HTERT RPE-1 (cell line): Measurements from ENCODE around the gene IL22RA1.

ENCODE experiments used
- in situ Hi-C: fragments of 300-500 bp; cut with MboI; formaldehyde crosslinking; loops from 4 replicates; pipeline ENCODE4 v1.14.3; 2020; ENCODE audit warnings: low sequenced_read_pairs

Gene IL22RA1

DNA sequence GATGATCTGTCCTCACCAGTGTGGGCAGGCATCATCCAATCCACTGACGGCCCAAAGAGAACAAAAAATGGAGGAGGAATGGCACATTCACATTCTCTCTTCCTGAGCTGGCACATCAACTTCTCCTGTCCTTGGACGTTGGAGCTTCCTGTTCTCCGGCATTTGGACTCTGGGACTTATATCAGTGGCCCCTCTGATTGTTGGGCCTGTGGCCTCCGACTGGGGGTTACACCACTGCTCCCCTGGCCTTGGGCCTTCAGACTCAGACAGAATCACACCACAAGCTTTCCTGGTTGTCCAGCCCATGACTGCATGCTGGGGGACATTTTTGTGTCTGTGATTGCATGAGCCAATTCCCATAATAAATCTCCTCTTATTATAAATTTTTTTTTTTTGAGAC, 24.1 kb upstream of the IL22RA1 start:
- in situ Hi-C loops = no loop called here

DNA sequence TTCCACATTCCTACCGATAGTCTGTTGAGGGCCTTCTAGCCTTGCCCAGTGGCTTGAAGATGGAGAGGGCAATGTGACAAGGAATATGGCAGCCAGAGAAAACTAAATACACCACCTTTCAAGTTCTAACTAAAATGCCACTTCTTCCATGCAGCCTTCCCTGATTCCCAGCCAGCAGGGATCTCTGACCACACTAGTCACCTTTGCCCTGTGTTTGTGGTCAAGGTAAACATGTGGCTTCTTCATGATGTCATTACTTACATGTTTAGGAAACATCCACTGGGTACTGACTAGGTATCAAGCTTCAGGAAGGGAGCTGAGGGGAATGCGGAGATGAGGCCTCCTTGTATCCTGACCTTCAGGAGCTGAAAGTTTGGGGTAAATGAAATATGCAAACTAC, 22.6 kb upstream of the IL22RA1 start:
- in situ Hi-C loops = no loop called here

DNA sequence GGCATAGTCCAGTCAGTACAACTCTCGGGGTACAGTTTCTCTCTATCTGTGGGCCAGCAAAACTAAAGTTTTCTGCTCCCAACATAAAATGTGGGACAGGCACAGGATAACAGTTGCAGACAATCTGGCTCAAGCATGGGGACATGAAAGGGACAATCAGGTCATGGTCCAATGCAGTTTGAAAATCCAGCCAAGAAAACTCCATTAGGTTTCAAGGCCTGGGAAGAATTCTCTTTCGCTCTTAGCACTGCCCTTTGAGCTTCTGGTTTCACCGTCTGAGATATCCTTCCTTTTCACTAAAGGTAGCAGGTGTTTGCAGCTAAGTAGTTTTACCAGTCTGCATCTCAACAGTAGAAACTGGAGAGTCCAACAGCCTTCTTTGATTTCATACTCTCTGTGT, 21.1 kb upstream of the IL22RA1 start:
- in situ Hi-C loops = no loop called here

DNA sequence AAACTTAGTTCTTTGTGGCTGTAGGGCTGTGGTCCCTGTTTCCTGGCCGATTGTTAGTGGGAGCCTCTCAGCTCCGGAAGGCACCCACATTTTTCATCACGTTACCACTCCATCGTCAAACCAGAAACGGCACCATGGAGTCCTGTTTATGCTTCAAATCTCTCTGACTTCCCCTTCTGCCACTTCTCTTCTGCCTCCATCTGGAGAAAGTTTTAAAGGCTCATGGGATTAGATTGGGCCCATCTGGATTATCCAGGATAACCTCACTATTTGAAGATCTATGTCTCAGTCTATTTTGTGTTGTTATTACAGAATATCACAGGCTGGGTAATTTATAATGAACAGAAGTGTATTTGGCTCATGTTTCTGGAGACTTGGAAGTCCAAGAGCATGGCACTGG, 19.3 kb upstream of the IL22RA1 start:
- in situ Hi-C loops = no loop called here

DNA sequence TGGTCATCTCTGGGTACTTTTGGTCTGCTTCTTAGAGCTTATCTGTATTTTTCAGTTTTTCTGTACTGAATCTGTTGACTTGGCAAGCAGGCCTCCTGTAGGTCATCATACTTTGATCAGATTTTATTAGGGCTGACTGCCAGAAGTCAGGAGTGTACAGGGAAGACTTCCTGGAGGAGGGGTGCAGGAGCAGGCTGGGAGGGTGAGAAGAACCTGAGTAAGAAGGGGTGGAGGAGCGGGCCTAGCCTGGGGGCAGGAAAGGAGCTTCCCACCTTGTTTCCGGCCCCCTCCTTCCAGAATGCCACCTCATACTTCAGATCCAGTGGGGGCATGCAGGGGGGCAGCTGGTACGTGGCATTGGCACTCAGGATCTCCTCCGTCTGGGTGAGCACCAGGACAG, 18.3 kb upstream of the IL22RA1 start:
- in situ Hi-C loops = no loop called here

DNA sequence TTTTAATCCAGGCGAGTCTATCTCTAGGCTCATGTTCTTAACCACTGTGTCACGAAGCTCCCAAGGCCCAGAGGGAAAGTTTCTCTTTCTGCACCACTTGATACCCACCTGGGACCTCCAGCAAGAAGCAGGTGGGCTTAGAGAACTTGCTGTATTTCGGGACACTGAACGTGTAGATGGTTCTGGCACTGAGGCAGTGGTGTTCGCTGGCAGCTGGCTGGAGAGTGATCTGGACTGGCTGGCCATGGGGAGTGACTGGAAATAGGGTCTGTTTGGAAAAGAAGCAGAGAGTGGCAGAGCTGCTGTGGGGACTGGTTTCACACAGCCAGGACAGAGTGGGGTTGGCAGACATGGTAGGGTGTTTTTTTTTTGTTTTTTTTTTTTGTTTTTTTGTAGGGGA, 16.4 kb upstream of the IL22RA1 start:
- in situ Hi-C loops = no loop called here

DNA sequence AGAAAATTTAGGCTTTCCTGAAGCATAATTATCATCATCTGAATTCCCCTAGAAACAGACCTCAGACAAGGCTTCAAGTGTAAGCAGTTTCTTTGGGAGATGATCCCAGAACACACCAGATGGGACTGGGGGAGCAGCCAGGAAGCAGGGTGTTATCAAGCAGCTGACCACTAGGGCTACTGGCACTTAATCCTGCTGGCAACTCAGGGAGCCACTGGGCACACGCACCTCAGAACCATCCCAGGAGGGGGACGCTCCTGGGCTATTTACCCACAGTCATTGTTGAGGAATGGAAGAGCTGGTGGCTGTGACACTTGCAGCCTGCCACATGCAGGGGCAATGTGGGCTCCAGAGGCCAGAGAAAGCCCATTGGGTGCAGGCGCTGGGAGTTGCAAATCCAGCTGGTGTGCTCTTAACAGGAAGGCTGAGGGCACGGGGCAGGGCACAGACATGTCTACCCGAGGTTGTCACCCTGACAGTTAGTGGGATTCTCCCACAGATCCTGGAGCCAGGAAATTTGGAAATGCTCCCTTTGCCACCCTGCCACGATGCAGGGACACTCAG, 15.1 kb upstream of the IL22RA1 start:
- in situ Hi-C loops = no loop called here

DNA sequence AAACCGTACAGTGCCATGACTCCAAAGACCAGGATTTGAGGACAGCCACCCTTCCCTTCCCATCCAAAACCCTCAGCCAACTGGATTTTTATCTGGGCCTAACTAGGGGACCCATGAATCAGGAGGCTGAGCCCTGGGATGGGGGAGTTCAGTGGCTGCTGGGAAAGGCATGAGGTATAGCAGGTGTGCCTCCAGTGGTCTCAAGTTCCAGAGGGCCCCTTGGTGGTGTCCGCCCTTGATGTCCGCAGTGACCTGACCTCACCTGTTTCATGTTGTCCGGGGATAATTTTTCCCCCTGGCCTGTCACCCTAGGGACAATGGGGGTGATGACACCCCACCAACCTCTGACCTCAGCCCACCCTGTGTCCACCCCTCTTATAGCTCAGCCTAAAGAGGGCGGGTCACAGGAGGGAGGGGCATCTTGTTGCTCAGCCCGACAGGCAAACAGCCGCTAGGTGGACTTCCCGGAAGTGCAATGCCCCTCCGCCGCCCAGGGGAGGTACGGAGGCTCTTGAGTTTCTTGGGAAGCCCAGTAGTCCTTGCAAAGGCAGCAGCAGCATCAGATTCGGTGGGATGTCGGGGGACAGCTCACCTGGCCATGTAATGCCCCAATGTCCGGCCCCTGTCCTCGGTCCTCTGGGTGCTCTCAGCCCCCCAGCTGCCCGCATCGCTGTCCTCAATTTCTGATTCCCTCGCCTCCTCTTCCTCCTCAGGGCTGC, 13.8 kb upstream of the IL22RA1 start:
- in situ Hi-C loops = no loop called here

DNA sequence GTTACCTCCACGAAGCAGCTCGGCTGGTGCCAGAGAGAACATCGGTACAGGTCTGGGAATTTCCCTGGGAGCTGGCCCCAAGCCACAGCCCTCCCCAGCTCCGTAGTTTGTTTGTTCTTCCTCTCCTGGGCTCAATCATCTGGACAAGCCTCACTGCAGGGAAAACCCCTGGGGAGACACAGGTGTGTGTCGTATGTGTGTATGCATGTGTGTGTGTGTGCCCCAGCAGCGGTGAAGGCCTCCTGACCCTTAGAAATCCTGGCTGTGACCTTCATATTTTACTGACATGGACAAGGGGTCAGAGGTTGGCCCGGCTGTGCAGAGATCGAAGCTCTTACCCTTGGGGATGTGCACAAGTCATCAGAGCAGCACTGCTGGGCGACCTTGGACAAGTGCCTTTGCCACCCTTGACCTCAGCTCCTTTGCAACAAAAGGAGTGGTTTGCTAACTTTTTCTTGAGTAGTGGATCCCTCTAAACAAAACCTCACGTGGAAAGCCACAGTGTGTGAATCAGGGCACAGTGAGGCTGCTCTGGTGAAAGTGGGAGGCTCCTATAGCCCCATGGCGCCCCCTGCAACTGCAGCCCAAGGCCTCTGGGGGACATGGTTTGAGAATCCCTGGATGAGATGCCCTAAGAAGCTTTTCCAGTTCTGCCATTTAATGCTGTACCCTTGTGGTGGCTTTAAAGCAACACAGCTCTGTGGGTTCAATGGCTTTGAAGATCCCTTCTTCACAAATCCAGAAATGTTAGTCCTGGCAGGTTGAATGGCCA, 12.3 kb upstream of the IL22RA1 start:
- in situ Hi-C loops = no loop called here

DNA sequence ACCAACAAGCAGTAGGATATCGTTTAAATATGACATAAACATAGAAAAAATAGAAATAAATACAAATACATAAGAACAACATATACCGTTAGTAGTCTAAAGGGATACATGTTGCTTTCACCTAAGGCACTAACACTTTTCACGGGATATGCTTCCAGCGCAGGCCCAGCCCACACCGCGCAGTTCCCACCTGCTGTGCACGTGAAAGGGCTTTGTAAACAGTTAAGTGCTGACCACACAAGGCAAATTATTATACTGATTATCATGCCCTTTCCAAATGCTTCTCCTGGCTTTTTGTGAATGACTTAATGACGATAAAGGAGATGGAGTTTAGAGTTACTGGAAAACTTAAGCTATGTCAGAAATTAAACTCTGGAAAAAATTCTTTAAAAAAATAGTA, 11.3 kb upstream of the IL22RA1 start:
- in situ Hi-C loops = no loop called here

DNA sequence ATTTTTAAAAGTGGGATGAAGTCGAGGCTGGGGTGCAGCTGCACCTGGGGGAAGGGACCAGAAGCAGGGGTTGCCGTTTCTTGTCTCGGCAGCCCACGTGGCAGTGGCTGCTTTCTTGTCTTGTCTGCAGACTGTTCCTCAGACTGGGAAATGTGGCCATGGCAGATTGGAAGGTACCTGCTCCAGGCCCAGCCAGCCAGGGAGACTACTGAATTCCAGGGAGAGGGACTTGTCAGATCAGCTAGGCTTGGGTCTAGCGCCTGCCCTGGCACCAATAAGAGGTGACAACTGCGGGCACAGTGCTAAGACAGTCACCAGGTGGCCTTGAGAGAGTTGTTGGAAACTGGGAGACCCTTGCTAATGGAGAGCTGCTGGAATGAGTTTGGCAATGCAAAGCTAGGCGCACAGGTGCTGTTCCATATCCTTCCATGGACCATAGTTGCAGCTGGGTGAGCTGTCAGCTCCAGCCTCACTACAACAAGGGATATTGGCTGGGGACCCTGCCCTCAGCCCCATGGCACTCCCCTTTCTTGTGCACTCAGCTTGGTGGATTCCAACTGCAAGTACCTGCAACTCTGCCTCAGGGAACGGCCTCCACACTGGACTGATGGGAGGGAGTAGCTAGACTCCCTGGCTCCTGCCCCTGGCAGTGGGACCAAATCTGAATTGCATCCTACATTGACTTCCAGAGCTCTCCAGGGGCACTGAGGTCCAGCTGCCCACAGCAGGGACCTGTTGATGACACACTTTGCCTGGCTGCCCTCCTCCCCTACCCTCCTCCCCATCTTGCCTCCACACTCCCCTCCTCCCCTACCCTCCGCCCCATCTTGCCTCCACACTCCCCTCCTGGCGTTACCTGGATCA, 9.9 kb upstream of the IL22RA1 start:
- in situ Hi-C loops = no loop called here

DNA sequence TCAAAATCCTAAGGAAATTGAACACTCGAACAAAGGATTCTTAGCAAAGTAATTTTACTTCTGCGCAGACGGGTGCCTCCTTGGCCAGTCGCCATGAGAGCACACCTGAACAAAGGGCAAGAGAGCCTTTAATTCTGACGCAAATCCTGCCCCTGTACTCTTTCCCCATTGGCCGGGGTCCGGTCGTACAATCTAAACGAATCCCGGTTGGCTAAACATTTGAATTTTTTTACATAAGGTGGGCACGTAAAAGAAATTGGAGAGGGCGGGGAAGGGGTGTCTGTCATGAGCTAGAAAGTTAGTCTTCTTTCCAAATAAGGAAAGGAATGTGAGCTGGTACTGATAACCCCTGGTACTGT, 8.2 kb upstream of the IL22RA1 start:
- in situ Hi-C loops = no loop called here

DNA sequence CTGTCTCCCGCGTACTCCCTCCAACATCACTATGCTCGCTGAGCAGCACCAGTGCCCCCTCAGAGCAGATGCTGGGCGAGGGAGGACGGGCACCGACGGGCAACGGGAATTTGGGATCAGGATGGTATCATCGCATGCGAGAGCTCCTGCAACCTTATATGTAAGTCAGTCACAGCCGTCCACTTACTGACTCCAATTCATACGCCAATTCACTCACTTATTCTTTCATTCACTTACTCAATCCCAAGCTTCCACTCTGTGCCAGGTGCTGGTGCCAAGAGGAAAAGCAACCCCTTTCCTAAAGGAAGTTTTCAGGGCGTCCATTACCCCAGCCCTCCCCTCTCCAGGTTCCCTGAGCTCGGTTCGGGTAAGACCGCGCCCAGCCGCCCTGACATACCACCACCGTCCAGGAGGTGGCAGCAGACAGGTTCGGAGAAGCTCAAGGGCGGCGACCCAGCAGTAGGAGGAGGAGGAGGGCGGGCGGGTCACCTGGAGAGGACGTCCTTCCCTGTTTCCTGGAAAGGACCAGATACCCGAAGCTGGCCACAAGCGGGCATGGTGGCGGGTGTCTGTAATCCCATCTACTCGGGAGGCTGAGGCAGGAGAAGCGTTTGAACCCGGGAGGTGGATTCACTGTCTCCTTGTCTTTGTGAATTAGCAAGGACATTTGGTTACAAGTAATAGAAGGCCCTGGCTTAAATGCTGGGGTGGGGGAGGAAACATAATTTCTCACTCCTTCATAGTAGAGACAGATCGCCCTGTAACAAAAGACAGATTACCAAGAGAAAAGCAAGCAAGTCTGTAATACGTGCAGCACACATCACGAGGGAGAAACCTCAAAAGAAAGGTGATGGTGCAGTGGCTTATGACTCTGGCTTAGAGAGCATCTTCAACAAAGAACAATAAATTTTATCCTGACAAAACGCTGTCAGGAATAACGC, 7.6 kb upstream of the IL22RA1 start:
- in situ Hi-C loops = no loop called here

DNA sequence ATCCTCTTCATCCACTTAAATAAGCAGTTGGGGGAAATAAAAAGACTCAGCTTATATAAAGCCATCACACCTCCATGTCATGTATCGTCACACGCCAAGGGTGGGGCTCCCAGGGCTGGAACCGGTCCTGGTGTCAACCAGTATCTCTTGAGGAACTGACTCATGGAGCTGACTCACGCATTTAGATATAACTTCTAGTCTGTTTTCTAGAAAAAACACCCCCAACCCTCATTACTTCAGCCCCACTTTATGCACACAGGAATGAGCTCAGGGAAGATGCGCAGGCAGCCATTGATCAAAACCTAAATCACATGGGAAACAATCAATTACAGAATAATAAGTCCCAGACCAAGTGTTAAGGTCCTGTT, 6.9 kb upstream of the IL22RA1 start:
- in situ Hi-C loops = no loop called here

DNA sequence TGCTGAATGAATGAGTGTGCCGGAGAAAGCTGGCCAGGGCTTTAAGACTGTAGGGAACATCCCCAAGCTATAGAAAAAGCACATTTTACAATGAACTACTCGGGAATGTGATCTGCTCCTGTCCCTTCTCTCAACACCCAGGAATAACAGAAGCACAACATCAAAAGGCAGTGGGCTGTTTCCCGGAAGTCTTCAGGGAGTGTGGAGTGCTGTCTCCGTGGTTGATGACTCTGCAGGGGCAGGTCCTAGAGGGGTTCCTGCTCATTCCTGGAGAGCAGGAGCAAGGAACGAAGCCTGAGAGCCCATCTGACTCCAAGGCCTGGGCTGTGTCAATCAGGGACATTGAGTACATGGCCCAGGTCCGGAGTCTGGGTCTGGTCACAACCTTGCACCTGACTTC, 4.9 kb upstream of the IL22RA1 start:
- in situ Hi-C loops = no loop called here

DNA sequence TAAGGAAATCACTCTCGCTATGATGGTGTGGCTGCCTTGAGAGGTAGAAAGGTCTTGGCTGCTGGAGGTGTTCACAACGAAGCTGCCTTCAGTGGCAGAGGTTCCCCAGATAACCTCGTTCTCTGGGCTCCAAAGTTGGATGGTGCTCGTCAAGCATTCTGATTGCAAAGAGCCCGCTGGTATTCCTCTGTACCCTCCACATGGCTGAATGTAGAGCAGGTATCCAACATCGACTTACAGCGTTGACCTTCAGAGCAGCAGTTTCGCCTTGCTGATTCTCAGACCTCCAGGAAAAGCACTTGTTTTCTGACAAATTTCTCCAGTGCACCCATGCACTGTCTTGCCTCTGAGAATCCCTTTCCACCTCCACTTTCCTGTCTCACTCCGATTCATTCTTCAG, 4.3 kb upstream of the IL22RA1 start:
- in situ Hi-C loops = no loop called here

DNA sequence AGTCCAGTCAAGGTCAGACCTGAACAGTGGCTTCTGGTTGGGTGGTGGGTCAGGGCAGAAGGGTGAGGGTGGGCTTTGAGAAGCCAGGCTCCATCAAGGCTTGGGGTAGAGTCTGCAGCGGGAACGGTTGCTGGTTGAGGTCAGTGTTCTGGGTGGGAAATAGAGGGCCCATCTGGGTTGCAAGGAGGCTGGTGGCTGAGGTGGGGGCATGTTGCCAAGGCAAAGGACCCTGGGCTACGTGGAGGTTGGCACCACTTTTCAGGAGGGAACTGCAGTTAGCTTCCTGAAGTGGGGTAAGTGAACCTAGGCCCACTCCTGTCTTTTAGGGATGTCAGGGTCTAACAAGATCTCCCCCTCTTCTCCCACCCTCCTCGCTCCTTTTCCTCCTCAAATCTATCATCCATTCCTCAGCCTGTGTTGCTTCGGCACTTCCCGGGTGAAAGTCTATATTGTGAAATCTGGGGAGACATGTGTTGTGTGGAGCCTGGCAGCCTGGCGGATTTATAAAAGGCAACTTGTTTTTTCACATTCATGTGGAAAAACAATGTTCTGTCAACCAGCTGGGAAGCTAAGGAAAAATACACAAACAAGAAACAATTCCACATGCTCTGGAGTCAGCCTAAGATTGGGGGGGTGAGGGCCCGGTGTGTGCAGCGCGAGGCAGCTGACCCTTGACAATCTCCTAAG, 1.5 kb downstream of the IL22RA1 start:
- in situ Hi-C loops = no loop called here

DNA sequence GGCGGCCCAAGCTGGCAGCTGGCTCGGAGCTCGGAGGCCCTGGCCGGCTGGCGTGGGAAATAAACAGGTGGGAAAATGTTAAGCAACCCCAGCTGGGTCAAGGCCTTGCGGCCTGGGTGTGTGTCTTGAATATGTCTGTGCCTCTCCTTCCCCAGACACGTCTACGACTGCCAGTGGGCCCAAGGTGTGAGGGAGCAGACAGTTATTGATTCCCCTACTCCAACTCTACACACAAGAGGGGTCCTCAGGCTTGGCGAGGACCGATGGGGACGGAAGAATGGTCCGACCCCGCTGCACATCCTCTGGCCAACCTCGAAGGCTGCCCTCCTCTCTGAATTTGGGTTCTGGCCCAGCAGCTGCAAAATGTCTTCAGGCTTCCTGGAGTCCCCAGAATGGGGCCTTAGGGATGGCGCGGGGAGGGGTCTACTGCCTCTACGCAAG, 2.2 kb downstream of the IL22RA1 start:
- in situ Hi-C loops = no loop called here

DNA sequence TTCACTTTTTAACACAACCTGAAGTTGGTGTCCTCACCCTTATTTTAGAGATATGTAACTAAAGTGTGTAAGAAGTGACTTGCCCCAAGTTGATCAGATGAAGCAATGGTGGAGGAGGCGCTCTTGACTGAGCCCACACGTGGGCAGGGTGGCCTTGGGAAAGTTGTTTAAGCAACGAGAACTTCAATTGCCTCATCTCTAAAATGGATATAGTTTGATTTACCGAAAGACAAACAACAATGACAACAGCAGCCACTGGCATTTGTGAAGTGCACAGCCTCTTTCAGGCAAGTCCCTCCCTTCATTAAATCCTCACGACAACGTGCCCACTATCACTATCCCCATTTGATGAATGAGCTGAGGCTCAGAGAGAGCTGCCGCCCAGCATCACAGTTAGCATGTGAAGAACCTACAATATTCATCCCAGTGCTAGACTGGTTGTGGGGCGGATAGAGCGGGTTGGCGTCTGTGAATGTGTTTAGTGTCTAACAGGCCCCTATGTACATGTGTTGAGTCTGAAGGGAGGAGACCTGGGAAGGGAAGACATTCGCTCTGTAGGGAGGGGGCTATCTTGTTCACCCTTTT, 3.0 kb downstream of the IL22RA1 start:
- in situ Hi-C loops = no loop called here

DNA sequence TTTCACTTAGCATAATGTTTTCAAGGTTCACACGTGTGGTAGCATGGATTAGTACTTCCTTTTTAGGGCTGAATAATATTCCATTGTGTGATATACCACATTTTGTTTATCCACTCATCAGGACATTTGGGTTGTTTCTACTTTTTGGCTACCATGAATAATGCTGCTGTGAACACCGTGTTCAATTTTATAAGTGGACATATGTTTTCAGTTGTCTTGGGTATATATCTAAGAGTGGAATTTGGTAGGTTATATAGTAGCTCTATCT, 3.8 kb downstream of the IL22RA1 start:
- in situ Hi-C loops = no loop called here
